HG02763 (cell line): ENCODE measurements around the gene TUBG2.
"Not testable (repeated sequence)": the region's sequence is repeated elsewhere in the genome, so short reads cannot be mapped to it uniquely, and the experiment has no call there.

Experiments
- ATAC-seq: cut with Tn5 transposase; IDR thresholded peaks from one replicate; pipeline ENCODE4 v1.9.1; 2021; ENCODE audit warnings: mild to moderate bottlenecking, moderate library complexity; ENCODE audit not compliant: unreplicated experiment

TUBG2 gene

DNA sequence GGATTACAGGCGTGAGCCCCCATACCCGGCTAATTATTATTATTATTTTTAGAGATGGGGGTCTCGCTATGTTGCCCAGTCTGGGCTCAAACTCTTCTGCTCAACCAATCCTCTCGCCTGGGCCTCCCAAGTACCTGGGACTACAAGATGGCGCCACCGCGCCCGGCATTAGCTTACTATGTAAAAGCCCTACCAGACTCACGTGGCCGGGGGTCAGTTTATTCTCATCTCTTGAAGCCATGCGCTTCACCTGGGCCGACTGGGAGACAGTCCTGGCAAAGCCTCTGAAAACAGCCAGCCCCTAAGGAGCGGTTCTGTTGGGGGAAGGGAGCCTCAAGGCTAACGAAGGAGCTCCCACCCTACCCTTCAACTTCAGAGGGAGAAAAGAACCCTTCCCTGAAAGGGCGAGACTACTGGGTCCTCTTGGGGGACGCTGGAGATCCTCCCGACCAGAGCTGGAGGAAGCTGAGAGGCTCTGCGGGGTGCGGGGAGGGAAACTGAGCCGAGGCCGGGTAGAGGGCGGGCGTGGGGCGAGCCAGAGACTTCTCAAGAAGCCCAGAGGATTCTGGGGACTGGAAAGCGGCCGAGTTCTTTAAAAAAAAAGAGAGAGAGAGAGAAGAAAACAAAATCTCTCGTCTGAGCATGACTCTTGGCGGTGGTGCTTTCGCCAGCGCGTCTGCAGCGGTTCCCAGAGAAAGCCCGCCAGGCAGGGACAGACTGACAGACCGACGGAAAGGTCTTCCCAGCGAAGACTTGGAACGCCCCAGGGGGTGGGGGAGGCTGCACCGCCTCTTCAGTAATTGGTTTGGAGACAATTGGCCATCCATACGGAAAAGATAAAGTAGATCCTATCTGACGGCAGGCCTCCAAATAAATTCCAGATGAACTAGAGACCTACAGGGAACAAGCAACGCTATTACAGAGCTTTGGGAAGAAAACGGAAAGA, 5.6 kb upstream of the TUBG2 start:
- ATAC-seq, result no peak

- no peak for ATAC-seq
Observed at GRCh38 chr17:42655528-42655927, 3.6 kb upstream of the TUBG2 start.

GRCh38 chr17:42657824-42658588, 1.1 kb upstream of the TUBG2 start:
- no peak for ATAC-seq

DNA sequence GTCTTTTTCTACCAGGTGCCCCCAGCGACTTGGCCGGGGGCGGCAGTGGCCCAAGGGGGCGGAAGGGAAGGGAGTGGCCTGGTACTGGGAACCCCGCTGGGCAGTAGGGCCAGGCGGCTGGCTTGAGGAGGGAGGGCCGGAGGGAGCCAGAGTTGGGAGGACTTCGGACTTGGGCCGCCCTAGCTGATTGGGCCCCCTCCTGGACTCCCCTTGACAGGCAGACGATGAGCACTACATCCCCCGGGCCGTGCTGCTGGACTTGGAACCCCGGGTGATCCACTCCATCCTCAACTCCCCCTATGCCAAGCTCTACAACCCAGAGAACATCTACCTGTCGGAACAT, 819 bp downstream of the TUBG2 start:
- not testable (repeated sequence) for ATAC-seq

DNA sequence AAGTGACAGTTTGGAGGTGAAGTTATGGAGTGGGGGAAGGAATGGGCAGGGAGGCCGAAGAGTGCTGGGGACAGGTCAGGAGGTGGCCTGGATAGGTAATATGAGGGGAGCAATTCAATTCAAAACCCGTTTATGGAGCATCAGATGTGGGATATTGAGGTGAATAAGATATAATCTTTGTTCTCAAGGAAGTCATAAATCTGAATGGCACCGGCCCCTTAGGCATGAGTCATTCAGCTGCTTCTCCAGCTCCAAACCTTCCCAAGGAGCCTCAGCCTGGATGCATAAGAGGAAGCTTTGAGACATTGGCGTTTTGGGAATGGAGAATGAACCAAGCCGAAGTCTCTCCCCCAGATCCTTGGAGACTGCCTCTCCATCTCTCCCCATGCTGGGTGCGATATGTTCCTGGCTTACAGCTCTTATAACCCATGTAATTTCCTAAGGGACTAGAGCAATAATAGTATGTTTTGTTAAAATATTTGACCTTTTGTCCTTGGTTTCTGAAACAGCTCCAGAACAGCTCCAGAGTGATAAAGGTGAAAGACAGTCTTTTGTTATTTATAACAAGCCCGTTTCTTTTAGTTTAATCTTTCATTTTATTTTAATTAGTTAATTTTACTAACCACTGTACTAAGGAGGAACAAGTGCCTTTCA, 1.7 kb downstream of the TUBG2 start:
- no peak for ATAC-seq

DNA sequence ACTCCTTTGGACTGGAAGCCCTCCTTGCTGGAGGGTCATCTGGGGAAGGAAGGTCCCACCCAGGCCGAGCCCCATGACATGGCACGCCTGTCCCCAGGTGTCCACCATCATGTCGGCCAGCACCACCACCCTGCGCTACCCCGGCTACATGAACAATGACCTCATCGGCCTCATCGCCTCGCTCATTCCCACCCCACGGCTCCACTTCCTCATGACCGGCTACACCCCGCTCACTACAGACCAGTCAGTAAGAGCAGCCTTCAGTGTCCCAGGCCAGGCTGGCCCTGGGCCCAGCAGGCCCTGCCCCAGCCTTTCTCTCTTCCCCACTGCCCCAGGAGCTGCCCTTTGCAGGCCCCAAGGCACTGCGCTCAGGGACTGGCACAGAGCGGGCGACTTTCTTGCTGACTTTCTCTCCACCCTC, 6.5 kb downstream of the TUBG2 start:
- ATAC-seq, result no peak

DNA sequence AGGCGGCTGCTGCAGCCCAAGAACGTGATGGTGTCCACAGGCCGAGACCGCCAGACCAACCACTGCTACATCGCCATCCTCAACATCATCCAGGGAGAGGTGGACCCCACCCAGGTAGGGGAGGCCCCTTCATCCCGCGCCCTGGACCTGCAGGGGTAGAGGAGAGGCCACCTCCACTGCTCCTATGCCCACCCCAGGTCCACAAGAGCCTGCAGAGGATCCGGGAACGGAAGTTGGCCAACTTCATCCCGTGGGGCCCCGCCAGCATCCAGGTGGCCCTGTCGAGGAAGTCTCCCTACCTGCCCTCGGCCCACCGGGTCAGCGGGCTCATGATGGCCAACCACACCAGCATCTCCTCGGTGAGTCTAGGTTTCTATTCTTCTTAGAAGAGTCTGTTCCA, 7.0 kb downstream of the TUBG2 start:
- ATAC-seq, result not testable (repeated sequence)

DNA sequence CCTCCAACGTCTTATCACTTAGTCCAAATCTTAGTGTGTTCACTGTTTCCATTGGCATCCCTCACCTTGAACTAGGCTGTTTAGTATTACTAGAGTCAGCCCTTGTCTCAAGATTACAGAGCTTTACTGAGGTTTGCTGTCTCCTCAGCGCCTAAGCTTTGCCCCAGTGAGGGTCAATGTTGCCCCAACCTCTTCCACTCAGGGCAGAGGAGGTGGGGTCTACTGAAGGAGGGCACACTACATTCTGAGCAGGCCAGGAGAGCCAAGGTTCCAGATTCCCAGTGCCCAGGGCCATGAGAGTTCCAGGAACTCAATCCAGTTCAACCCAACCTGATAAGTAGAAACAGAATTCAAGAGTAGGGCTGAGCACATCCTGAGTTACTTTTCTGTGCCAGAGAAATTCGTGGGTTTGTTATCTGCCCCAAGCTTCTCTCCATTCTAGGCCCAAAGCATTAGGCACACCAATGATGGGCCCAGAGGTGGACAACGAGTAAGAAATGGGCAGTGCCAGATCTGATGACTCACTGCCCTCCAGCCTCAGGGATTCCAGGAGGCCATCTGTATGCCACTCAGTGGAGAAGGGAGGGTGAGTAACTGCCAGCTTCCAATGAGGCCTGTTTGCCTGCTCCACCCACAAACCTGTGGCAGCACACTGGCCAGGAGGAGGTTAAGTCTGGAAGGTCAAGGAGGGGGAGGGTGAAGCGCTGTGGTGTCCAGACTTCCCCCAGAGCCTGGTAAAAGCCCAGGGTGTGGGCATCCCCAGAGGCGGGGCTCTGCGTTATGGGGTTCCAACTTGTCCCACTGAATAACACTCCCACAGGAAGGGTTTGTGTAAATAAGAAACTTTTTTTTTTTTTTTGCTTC, 8.2 kb downstream of the TUBG2 start:
- ATAC-seq, result no peak

GRCh38 chr17:42669705-42669976, 10.6 kb downstream of the TUBG2 start:
- ATAC-seq, result no peak

GRCh38 chr17:42669977-42670788, 11.1 kb downstream of the TUBG2 start:
- no peak for ATAC-seq

DNA sequence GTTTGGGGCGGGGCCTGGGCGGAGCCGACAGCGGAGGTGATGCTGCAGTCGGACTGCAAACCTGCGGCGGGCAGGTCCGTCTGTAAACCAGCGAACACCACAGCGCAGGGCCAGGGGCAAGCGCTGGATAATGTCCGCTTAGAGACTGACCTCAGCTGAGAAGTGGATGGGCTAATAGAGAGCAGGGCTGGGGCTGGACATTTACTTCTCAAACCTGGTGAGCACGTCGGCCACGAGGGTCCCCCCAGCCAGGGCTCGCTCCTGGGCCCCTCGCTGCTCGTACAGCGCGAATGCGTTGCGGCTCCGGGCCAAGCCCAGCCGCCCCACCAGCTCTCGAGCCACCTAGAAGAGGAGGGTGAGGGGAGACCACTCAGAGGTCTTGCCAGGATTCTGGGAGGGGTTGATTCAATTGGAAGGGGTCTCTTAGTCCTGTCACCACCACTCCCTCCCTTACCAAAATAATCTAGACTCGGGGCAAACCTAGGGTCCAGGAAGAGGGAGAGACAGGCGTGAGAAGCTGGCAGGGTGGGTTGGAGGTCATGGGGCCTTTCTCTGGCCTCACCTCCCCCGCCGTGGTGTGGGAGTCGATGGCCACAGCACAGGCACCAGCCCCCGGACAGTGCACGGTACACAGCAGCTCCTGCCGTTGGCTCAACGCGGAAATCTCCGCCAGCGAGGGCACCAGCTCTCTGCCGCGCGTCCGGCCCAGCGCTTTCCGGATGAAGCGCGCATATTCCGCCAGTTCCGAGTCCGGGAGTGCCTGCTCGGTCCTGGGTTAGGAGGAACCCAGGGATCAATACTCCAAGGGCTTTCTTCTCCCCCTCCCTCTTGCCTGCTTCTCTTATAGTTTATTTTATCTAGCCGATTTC, 11.9 kb downstream of the TUBG2 start:
- no peak for ATAC-seq

- no peak for ATAC-seq
Observed at GRCh38 chr17:42672038-42672437, 13.0 kb downstream of the TUBG2 start.

- ATAC-seq, result no peak
Observed at GRCh38 chr17:42673266-42673884, 14.3 kb downstream of the TUBG2 start.

DNA sequence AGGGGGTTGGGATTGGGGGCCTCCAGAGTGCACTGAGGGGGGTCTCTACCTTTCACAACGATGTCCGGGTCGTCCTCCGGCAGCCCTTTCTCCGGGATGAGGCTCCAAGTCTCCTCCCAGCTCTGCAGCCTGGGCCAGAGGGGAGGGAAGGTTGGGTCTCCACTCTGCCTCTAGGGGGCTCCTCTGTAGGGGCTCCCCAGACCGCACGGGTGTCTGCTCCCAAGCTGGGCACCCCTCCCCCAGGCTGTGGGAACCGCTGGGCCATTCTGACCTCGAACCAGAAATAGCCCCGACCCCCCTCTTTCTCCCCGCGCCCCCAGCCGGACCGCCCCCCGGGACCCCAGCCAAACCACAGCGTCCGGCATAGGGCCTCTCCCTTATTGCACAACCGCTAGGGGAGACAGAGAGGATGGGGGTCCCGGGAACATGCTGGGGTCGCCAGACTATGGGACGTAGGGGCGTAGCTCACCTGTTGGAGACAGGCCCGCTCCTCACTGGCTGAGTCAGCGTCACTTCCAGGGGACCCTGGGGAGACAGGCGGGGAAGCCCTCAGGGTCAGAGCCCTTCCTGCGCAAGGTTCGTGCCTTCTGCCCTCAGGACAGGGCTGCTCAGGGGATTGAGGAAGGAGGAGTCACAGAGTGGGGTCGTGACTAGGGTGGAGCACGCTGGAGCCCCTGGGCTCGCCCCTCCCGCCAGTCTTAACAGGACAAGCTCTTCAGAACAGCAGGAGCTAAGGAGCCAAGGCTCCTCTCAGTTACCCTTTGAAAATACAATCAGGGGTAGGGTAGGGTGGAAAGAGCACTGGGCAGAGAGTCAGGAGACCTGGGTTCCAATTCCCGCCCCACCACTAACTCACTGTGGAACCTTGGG, 15.0 kb downstream of the TUBG2 start:
- ATAC-seq, result no peak

GRCh38 chr17:42674755-42675347, 15.8 kb downstream of the TUBG2 start:
- ATAC-seq, result no peak

DNA sequence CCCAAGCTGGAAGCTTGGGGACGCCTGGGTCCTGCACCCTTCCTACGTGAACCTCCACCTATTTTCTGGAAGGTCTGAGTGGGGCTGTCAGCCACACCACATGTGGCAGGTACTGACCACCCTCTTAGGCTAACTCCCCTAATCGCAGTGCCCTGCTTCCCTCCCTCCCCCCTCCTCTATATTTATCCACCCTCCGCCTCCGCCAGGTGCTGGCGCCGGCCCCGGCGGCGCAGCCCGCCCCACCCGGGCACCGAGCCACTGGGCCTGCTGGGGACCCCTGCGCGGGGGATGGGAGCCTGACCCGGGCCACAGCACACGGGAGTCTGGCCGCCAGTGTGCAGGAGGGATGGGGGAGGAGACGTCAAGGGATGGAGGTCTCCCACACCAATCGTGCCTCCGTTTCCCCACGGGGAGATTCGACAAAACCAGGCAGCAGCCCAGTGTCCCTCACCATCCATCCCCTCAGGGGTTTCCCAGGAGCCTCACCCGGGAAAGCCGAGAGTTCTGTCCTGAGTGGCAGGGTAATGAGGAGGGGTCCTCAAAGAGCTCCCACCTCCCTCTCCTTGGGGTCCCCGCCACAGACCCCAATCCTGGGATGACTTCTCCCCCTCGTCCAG, 16.4 kb downstream of the TUBG2 start:
- ATAC-seq, result no peak

DNA sequence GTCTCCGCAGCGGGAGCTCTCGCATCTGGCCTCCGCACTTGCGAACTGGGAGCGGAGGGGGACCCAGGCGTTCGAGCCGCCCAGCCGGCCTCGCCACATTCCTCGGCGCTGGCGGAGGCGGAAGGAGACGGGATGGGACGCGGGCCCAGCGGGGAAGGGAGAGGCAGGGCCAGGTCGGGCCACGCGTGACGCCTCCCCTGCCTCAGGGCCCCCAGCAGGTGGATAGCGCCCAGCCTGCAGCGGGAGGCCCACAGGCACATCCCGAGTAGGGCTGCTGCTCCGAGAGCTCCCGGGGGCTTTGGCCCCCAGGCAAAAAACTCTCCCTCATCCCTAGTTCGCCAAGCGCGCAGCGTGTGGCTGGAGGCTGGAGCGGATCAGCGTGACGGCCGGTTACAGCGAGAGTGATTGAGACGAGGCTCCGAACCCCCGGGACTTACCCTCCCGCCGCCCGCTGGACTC, 16.9 kb downstream of the TUBG2 start:
- no peak for ATAC-seq
